Pancreas (tissue), 10 donors: ENCODE data around the gene PTPRJ. TPM values are rescaled to one million over a fixed set of nuclear protein-coding genes. Genes with fewer than 3 reads are reported as not detected.
"Not testable (repeated sequence)": the region's sequence is repeated elsewhere in the genome, so short reads cannot be mapped to it uniquely, and the experiment has no call there.

Source experiments
- ATAC-seq, 4 donors: fragments of 200-7000 bp; cut with Tn5 transposase; one replicate each; pipeline versions ENCODE4 v1.8.0 to v1.9.1; 2020; ENCODE audit warnings: mild to moderate bottlenecking in 4 of 4, moderate library complexity in 4 of 4
- DNase-seq, 6 donors: peaks; one replicate each; pipeline ENCODE4 v3.0.0-alpha.2; 2020
- FAIRE-seq: peaks from 2 replicates; lab custom pipeline; 2012; peaks lifted over from hg19 to GRCh38; lab: Jason Lieb, UNC
- H3K27ac ChIP-seq, 4 donors: fragments of 200-600 bp; sonication (generic); 1 replicate in 3 of 4; 2 replicates in 1 of 4; pipeline versions ENCODE4 v1.5.0 to v1.8.0; 2020
- H3K27me3 ChIP-seq, 4 donors: fragments of 200-600 bp; one replicate each; pipeline ENCODE4 v1.8.0; 2021
- H3K36me3 ChIP-seq, 3 donors: fragments of 200-600 bp; sonication (generic) in 1 of 3; one replicate each; pipeline versions ENCODE4 v1.5.0 to v1.8.0; 2020 to 2021
- H3K4me1 ChIP-seq, 3 donors: fragments of 200-600 bp; one replicate each; pipeline ENCODE4 v1.8.0; 2021
- H3K4me3 ChIP-seq, 4 donors: fragments of 200-600 bp; sonication (generic) in 2 of 4; one replicate each; pipeline versions ENCODE4 v1.5.0 to v1.8.0; 2020 to 2021
- H3K9me3 ChIP-seq, 4 donors: fragments of 200-600 bp; one replicate each; pipeline ENCODE4 v1.8.0; 2021
- CTCF ChIP-seq, 4 donors: fragments of 200-600 bp; sonication (generic) in 3 of 4; IDR thresholded peaks; one replicate each; pipeline versions ENCODE4 v1.5.0 to v1.8.0; 2021; ENCODE audit warnings: antibody characterized with exemption in 4 of 4
- WGBS, 2 donors: extraction: QIAGEN DNeasy Blood & Tissue Kit; methylation state at CpG; one replicate each; pipeline ENCODE4 v1.1.7; 2013; 5-methylcytosine and 5-hydroxymethylcytosine counted together
- intact Hi-C, 3 donors: fragments of 100-400 bp; cut with DNase I; formaldehyde crosslinking; loops; one replicate each; pipeline versions ENCODE4 v1.11.1 to v1.14.2; 2022
- polyA plus RNA-seq, 2 donors: library from polyadenylated mRNA; stranded (reverse); fragments of 200-250 nt; gene quantifications; one replicate each; pipeline ENCODE4 v1.2.3, GENCODE V29; 2013
- total RNA-seq, 6 donors: library from RNA; stranded (reverse); fragmentation: NEBNext Ultra II Directional in 4 of 6; extraction: Animal tissue kit (Norgen Biotek cat#: 25700) in 4 of 6; gene quantifications; one replicate each; pipeline versions ENCODE4 v1.2.1 to v1.2.4, GENCODE V29; 2021 to 2023
- donor health status: healthy with polysubstance abuse.
- donor health status: DM: no; HTN: no; CAD: no; lungs with moderate emphysema.
- donor health status: DM: no; HTN: no; CAD: no.
- donor health status: control.
- donor health status: control.
- donor health status: Bipolar disorder and iron deficiency.
- donor health status: DM: yes; HTN: yes; CAD: no.
- donor health status: DM: no; HTN: no; CAD: no.
- donor health status: DM: no; HTN: no; CAD: no.
- donor health status: DM: yes; HTN: yes; CAD: no.

PTPRJ gene
- total RNA-seq, result 10 to 100 TPM in 5 of 6 donors, 1 to 10 TPM in 1; 9.3 to 32.8 (median 13.9) TPM
- polyA plus RNA-seq, result 1 to 10 TPM; 3.6 to 8.9 TPM

- ATAC-seq, result peak; percentile 64 to 80 (median 72)
- Histone ChIP-seq H3K27ac (peak within 1 kb of the TSS; percentile 30 to 78 (median 65)), H3K4me1 (peaks cover 6 to 10% (median 10%) of the 10 kb centered on the region in 3 donors), H3K27me3 (no peaks in the 10 kb centered on the region), H3K36me3 (no peaks in the 10 kb centered on the region), H3K9me3 (no peaks in the 10 kb centered on the region), H3K4me3 (peak within 1 kb of the TSS; percentile 70 to 96 (median 88))
- FAIRE-seq, result no peak
- peak; percentile 62 to 84 (median 73) for DNase-seq
- intact Hi-C loops, result no loop called here
- WGBS, 2 donors, result 1 to 2% methylated on average over 59 to 111 of the region's 111 CpGs
- no peak for TF ChIP-seq CTCF (IDR thresholded peaks at IDR 0.05)
These were observed at the start of gene PTPRJ for GRCh38 chr11:47980088-47980906. TSS of gene PTPRJ (plus strand) at chr11:47980559. CDS start at chr11:47980913, 354 bp downstream.

GRCh38 chr11:47932544-47932943 is 47.8 kb upstream of the PTPRJ start:
- Histone ChIP-seq H3K4me3 (no peak overlapping the region), H3K27me3 (no peaks in the 10 kb centered on the region), H3K27ac (no peak overlapping the region), H3K4me1 (no peaks in the 10 kb centered on the region), H3K36me3 (no peaks in the 10 kb centered on the region), H3K9me3 (no peaks in the 10 kb centered on the region)
- DNase-seq (no peak), ATAC-seq (no peak), FAIRE-seq (no peak)
- no peak for TF ChIP-seq CTCF (IDR thresholded peaks at IDR 0.05)
- intact Hi-C loops, result no loop called here

DNA sequence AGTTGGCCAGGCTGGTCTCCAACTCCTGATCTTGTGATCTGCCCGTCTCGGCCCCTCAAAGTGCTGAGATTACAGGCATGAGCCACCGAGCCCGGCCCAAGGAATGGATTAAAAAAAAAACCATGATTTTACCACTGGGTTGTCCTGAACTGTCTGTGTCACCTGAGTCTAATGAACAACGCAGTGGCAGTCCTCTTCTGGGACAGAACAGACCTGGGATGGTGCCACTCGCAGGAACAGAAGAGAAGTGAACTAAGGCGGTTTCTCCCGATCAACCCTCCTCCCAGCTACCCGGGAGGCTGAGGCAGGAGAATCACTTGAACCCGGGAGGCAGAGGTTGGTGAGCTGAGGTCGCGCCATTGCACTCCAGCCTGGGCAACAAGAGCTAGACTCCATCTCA is 46.6 kb upstream of the PTPRJ start:
- H3K27me3 ChIP-seq, DNase-seq, H3K4me3 ChIP-seq, intact Hi-C loops, H3K27ac ChIP-seq, H3K36me3 ChIP-seq, FAIRE-seq, H3K4me1 ChIP-seq, ATAC-seq, H3K9me3 ChIP-seq: not testable (repeated sequence)
- 66 to 72% methylated on average over 12 of the region's 12 CpGs for WGBS, 2 donors

- intact Hi-C loops, result loop anchor here in 2 of 3 donors (5.0 kb wide), 1 partner anchor 168 kb away; no protein-coding TSS in a partner anchor
- FAIRE-seq (no peak), DNase-seq (no peak), ATAC-seq (no peak)
- no peak for TF ChIP-seq CTCF (IDR thresholded peaks at IDR 0.05)
- no peak overlapping the region for H3K4me3 ChIP-seq
- no peaks in the 10 kb centered on the region for H3K27me3 ChIP-seq
- H3K4me1 ChIP-seq, result no peaks in the 10 kb centered on the region
- WGBS, 2 donors, result 83 to 88% methylated on average over 7 of the region's 7 CpGs
- H3K27ac ChIP-seq, result no peak overlapping the region
- no peaks in the 10 kb centered on the region for H3K36me3 ChIP-seq
- H3K9me3 ChIP-seq, result no peaks in the 10 kb centered on the region
These were observed 41.4 kb upstream of the PTPRJ start for GRCh38 chr11:47938791-47939560.

DNA sequence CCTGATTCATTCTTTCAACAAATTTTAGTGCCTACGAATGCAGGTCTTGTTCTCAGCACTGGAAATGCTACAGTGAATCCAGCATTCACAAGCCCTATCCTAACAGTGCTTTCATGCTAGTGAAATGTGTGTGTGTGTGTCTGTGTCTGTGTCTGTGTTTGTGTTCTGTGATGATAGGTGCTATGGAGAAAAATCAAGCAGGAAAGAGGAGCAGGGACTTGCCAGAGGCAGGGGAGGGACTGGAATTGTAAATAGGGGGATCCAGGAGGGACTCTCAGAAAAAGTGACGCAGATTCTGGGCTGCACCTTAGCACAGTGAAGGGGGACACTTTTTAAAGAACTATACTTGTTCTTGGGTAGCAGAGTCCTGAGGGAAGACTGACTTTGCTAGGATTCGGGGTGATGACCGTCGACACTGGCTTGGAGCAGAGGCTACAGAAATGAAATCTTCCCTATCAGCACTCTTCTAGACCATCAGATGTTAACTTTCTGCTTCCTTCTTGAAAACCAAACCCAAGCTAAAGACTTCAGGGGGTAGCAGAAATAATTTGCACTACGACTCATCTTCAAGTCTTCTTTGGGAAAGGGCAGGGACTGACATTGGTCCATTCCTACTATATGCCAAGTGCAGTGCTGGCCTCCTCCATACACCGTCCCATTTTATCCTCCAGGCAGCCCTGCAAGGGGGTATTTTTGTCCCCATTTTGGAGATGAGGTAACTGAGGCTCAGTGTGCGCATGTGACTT is 39.3 kb upstream of the PTPRJ start:
- ATAC-seq (no peak), FAIRE-seq (no peak), DNase-seq (no peak)
- H3K27me3 ChIP-seq, result no peaks in the 10 kb centered on the region
- intact Hi-C loops, result loop anchor here in 1 of 3 donors (10.0 kb wide), 1 partner anchor 184 kb away; no protein-coding TSS in a partner anchor
- no peak overlapping the region for H3K4me3 ChIP-seq
- H3K9me3 ChIP-seq, result no peaks in the 10 kb centered on the region
- no peaks in the 10 kb centered on the region for H3K4me1 ChIP-seq
- TF ChIP-seq CTCF (IDR thresholded peaks at IDR 0.05), result no peak
- no peaks in the 10 kb centered on the region for H3K36me3 ChIP-seq
- WGBS, 2 donors, result 91 to 95% methylated on average over 8 of the region's 8 CpGs
- H3K27ac ChIP-seq, result no peak overlapping the region
